Ishikawa (cell line): ENCODE data around the gene BCCIP.
A peak's percentile ranks its signal among the peaks of the same experiment; 100 is the strongest.

Experiments
- CEBPB ChIP-seq: IDR thresholded peaks from 2 replicates; pipeline ENCODE4 v1.6.1; 2012
- CREB1 ChIP-seq: IDR thresholded peaks from 2 replicates; pipeline ENCODE4 v1.6.1; 2012; ENCODE audit warnings: low read depth
- EGR1 ChIP-seq: IDR thresholded peaks from 2 replicates; pipeline ENCODE4 v1.6.1; 2012
- EP300 ChIP-seq: IDR thresholded peaks from 2 replicates; pipeline ENCODE4 v1.6.1; 2012; ENCODE audit warnings: borderline replicate concordance
- FOXM1 ChIP-seq: IDR thresholded peaks from 2 replicates; pipeline ENCODE4 v1.6.1; 2012; ENCODE audit warnings: low read depth, borderline replicate concordance
- NFIC ChIP-seq: IDR thresholded peaks from 2 replicates; pipeline ENCODE4 v1.6.1; 2012
- RAD21 ChIP-seq: IDR thresholded peaks from 2 replicates; pipeline ENCODE4 v1.6.1; 2012; ENCODE audit warnings: low read depth
- TAF1 ChIP-seq: IDR thresholded peaks from 2 replicates; pipeline ENCODE4 v1.6.1; 2012; ENCODE audit warnings: low read depth, mild to moderate bottlenecking
- TCF12 ChIP-seq: IDR thresholded peaks from 2 replicates; pipeline ENCODE4 v1.6.1; 2012; ENCODE audit warnings: low read depth
- TEAD4 ChIP-seq: IDR thresholded peaks from 2 replicates; pipeline ENCODE4 v1.6.1; 2012
- YY1 ChIP-seq: IDR thresholded peaks from 2 replicates; pipeline ENCODE4 v1.6.1; 2012; ENCODE audit warnings: low read depth
- ZBTB7A ChIP-seq: IDR thresholded peaks from 2 replicates; pipeline ENCODE4 v1.6.1; 2012; ENCODE audit warnings: low read depth
- TF ChIP-seq, protein P1 (sequence below): IDR thresholded peaks from 2 replicates; pipeline ENCODE4 v1.6.1; 2012; ENCODE audit warnings: low read depth, mild to moderate bottlenecking
- TF ChIP-seq, protein P2 (sequence below): IDR thresholded peaks from 2 replicates; pipeline ENCODE4 v1.6.1; 2012
- TF ChIP-seq, protein P3 (sequence below): IDR thresholded peaks from 2 replicates; pipeline ENCODE4 v1.6.1; 2012

BCCIP gene

DNA sequence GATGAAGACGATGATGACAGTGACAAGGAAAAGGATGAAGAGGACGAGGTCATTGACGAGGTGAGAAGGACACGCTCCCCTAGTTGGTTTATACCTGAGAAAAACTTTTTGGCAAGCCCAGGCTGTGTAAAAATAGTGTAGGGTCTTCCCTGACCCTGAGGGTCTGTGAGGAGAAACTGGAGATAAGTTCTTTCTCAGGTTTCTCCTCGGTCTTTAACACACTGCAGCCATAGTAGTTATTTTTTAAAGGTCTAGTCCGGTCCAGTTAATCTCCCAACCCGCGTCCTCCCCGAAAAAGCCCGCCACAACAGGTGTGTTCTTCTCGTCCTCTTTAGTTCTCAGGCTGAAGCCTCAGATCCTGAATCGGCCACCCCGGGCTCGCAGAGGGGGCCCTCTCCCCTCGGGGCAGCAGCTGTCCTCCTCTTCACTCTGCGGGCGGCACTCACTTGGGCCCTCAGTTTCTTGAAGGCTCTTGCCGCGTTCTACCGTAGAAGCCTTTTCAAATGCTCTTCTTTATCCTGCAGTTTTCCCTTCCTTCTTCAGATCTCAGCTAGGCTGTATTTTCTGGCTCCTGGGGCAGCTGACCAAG lies 411 bp downstream of the BCCIP start:
- TF ChIP-seq EGR1 (no peak), FOXM1 (no peak), TCF12 (no peak), CEBPB (no peak)
- TF ChIP-seq, protein P1, sequence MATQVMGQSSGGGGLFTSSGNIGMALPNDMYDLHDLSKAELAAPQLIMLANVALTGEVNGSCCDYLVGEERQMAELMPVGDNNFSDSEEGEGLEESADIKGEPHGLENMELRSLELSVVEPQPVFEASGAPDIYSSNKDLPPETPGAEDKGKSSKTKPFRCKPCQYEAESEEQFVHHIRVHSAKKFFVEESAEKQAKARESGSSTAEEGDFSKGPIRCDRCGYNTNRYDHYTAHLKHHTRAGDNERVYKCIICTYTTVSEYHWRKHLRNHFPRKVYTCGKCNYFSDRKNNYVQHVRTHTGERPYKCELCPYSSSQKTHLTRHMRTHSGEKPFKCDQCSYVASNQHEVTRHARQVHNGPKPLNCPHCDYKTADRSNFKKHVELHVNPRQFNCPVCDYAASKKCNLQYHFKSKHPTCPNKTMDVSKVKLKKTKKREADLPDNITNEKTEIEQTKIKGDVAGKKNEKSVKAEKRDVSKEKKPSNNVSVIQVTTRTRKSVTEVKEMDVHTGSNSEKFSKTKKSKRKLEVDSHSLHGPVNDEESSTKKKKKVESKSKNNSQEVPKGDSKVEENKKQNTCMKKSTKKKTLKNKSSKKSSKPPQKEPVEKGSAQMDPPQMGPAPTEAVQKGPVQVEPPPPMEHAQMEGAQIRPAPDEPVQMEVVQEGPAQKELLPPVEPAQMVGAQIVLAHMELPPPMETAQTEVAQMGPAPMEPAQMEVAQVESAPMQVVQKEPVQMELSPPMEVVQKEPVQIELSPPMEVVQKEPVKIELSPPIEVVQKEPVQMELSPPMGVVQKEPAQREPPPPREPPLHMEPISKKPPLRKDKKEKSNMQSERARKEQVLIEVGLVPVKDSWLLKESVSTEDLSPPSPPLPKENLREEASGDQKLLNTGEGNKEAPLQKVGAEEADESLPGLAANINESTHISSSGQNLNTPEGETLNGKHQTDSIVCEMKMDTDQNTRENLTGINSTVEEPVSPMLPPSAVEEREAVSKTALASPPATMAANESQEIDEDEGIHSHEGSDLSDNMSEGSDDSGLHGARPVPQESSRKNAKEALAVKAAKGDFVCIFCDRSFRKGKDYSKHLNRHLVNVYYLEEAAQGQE: 0 out of 2 replicates have a peak, but pooled peaks have one; percentile 3

DNA sequence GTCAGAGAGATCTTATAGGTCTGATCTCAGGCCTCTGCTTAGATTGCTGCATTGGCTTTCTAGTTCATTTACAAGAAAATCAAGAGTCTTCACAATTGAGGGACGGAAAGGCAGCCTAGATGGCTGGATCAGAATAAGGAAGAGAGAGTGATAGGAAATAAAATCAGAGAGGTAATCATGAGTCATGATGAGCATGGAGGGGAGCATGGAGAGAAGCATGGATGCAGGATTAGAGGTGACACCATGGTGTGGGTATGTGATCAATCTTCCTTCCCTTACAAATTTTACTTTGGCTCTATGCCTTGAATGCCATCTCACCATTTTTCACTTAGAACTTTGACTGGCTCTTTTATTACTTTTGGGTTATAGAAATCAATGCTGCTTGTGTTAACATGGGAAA lies 1.4 kb downstream of the BCCIP start:
- TF ChIP-seq EGR1 (no peak), RAD21 (no peak), CREB1 (no peak), EP300 (no peak)

- TF ChIP-seq, protein P2, sequence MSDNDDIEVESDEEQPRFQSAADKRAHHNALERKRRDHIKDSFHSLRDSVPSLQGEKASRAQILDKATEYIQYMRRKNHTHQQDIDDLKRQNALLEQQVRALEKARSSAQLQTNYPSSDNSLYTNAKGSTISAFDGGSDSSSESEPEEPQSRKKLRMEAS: no peak
- TF ChIP-seq RAD21 (no peak), FOXM1 (no peak), TEAD4 (no peak), EP300 (no peak), YY1 (no peak), TAF1 (no peak), CEBPB (no peak), NFIC (no peak), CREB1 (no peak), TCF12 (no peak), ZBTB7A (no peak), EGR1 (no peak)
- TF ChIP-seq, protein P1: no peak
- TF ChIP-seq, protein P3, sequence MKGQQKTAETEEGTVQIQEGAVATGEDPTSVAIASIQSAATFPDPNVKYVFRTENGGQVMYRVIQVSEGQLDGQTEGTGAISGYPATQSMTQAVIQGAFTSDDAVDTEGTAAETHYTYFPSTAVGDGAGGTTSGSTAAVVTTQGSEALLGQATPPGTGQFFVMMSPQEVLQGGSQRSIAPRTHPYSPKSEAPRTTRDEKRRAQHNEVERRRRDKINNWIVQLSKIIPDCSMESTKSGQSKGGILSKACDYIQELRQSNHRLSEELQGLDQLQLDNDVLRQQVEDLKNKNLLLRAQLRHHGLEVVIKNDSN: no peak
These were observed 3.8 kb downstream of the BCCIP start for GRCh38 chr10:125827133-125827532.

DNA sequence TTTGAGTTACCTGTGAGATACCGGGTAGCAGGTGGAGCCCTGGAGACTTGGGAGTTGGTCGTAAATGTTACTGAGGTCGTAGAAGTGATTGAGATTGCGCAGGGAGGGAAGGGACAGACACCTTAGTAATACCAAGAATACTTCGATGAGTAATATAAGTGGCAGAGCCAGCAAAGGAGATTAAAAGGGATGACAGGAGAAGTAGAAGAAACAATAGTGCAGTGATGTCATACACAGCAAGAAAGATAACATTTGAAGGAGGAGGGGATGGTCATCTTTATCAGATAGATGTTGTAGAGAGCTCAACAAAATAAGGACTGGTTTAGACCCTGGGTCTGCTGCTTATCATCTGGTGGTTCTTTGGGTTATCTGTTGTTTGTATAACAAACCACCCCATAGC lies 5.0 kb downstream of the BCCIP start:
- TF ChIP-seq CREB1 (no peak), EP300 (no peak)

DNA sequence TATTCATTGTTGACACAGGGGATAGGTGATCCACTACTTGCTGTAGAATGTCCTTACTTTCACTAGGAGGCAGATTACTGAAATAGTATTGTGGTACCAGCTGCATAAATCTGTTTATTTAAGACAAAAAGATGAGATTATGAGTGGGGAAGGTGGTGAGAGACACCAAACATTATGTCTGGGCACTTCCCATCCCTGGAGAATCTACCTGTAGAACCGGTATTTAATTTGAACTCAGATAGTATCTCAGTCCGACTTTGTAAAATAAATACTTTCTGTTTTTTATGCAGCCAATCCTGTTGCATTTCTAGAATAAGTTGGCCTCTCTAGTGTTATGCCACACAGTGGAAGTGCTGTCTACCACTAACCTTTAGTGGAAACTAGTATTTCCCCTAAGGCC lies 13.4 kb downstream of the BCCIP start:
- TF ChIP-seq NFIC (no peak), YY1 (no peak), TEAD4 (no peak), EGR1 (no peak), ZBTB7A (no peak), RAD21 (no peak), FOXM1 (no peak)

- no peak for TF ChIP-seq ZBTB7A
- TF ChIP-seq, protein P2: no peak
- TF ChIP-seq, protein P1: no peak
- TF ChIP-seq CEBPB: no peak
- TF ChIP-seq CREB1: no peak
- TF ChIP-seq TEAD4: no peak
These were observed 15.6 kb downstream of the BCCIP start for GRCh38 chr10:125838802-125839575.
